NB4 (cell line): ENCODE measurements around the gene AUTS2.

Experiments
- DNase-seq: peaks from one replicate; pipeline ENCODE4 v3.0.0; 2010; ENCODE audit warnings: low read depth
- H3K4me3 ChIP-seq: one replicate; pipeline ENCODE4 v1.5.1; 2011; ENCODE audit warnings: mild to moderate bottlenecking, low read depth, low read length, moderate library complexity
- MYC ChIP-seq: IDR thresholded peaks from 2 replicates; pipeline ENCODE4 v1.6.1; 2011; ENCODE audit warnings: low read depth, low read length
- POLR2A ChIP-seq: IDR thresholded peaks from 2 replicates; pipeline ENCODE4 v1.6.1; 2011; ENCODE audit warnings: mild to moderate bottlenecking; ENCODE audit not compliant: insufficient read length; ENCODE audit errors: extremely low read depth
- TF ChIP-seq, protein P1 (sequence below): IDR thresholded peaks from one replicate; pipeline ENCODE4 v1.5.1; 2012; ENCODE audit warnings: low read depth, low read length
- TF ChIP-seq, protein P2 (sequence below): IDR thresholded peaks from 2 replicates; pipeline ENCODE4 v1.6.1; 2011; ENCODE audit warnings: low read depth, low read length

Gene AUTS2

DNA sequence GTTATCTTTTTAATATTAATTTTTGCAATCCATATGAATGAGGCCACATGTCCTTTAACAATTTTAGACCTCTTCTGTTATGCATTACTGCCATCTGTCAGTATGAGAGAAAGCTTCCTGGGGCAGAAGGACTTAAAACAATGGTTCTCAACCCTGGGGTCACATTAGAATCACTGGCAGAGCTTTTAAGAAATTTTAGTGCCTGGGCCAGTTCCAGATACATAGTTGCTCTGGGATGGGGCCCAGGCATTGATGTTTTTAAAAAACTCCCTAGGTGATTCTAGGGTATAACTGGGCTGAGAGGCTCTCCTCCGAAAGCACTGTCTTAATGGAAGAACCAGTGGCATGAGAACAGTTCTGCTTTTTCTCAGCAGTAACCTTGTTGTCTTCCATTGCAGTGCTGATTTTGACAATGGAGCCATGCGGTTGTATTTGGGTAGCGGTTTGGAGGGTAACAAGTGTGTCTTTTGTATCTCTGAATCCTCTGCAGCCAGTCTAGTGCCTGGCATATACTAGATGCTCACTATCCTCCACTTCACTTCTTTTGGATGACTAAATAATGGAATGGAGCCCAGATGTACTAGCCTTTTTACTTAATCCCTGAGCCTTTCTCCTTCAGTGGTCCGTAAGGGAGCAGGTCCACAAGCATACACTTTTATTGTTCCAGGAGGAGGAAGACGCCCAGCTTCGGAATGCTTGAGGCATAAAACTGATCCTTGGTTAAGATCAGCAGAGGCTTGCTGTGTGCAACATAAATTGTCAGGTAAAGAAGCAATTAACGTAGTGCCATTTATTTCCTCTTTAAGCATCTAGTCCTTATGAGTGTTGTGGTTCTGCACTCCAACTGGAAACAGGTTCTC lies 227.1 kb downstream of the AUTS2 start:
- TF ChIP-seq, protein P1, sequence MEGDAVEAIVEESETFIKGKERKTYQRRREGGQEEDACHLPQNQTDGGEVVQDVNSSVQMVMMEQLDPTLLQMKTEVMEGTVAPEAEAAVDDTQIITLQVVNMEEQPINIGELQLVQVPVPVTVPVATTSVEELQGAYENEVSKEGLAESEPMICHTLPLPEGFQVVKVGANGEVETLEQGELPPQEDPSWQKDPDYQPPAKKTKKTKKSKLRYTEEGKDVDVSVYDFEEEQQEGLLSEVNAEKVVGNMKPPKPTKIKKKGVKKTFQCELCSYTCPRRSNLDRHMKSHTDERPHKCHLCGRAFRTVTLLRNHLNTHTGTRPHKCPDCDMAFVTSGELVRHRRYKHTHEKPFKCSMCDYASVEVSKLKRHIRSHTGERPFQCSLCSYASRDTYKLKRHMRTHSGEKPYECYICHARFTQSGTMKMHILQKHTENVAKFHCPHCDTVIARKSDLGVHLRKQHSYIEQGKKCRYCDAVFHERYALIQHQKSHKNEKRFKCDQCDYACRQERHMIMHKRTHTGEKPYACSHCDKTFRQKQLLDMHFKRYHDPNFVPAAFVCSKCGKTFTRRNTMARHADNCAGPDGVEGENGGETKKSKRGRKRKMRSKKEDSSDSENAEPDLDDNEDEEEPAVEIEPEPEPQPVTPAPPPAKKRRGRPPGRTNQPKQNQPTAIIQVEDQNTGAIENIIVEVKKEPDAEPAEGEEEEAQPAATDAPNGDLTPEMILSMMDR, result no peak
- TF ChIP-seq POLR2A (no peak), MYC (no peak)
- TF ChIP-seq, protein P2, sequence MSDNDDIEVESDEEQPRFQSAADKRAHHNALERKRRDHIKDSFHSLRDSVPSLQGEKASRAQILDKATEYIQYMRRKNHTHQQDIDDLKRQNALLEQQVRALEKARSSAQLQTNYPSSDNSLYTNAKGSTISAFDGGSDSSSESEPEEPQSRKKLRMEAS, result no peak
- no peak overlapping the region for H3K4me3 ChIP-seq
- peak; percentile 19 for DNase-seq

DNA sequence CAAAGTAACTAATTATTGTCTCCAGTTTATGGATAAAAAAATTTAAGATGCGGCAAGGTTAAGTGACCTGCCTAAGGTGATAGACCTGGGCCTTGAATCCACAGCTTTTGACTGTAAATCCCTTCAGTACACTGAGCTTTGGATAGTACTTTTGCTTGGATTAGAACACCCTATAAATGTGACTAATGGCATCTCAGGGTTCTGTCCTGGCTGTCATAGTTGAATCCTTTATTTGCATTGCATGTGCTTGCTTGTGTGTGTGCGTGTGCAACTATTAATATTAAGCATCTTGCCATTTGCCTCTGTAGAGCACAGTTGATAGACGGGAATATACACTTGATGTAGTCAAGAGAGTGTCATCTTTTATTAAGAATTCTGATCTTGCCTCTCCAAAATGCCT lies 228.0 kb downstream of the AUTS2 start:
- TF ChIP-seq POLR2A (no peak), MYC (no peak)
- TF ChIP-seq, protein P2, result no peak
- TF ChIP-seq, protein P1, result no peak
- H3K4me3 ChIP-seq, result no peak overlapping the region
- no peak for DNase-seq

DNA sequence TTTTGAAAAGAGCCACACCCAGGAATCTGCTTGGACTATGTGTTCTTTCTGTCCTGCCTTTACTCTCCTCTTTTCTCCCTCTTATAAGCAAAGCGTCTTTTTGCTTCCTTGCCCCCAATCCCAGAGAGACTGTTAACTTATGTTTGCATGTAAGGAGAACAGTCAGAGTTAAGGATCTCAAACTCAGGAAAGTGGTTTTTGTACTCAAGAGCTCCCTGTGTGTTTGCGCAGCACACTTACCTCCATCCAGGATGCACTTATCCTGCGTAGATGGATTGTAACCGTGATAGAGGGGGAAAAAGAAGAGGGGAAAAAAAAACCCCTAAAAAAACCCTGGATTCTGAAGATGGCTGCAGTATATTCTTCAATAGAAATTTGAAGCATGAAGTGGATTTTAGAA lies 228.9 kb downstream of the AUTS2 start:
- DNase-seq, result no peak
- no peak overlapping the region for H3K4me3 ChIP-seq
- TF ChIP-seq POLR2A (no peak), MYC (no peak)
- TF ChIP-seq, protein P1, result no peak
- TF ChIP-seq, protein P2, result no peak

DNA sequence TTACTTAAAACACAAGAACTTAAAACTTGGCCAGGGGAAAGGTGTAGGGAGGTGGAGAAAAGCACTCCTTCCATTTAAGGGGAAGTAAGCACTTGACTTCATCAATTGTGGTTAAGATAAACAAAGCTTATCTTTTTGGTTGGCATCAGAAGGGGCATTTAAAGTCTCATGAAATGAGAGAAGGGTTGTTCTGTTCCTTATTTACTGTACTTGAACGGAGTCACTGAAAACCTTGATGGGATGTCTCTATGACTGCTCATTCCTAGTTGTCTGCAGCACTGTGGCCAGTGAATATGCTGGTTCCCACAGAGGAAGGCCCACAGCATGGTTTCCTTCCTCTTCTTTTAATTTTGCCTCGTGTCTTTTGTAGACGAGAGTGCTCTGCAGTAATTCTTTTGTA lies 229.3 kb downstream of the AUTS2 start:
- no peak overlapping the region for H3K4me3 ChIP-seq
- DNase-seq, result peak; percentile 51
- TF ChIP-seq, protein P1, result no peak
- TF ChIP-seq, protein P2, result 0 out of 2 replicates have a peak, but pooled peaks have one; percentile 47

DNA sequence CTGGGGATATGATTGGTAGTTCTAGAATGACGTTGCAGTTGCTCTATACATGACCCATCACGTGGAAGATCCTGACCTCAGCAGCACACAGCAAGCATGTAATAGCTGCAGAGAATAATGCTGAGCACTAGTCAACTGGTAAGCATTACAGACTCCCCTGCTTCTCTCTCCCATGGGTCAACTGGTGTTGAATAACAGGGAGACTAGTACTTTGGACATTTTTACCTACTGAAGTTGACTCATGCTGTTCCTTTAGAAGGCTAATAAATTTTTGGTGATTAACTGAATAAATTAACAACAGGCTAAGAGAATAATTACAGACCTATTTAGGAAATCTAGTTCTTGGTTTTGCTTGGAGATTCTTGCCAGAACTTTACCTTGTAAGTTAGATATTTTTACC lies 234.1 kb downstream of the AUTS2 start:
- TF ChIP-seq MYC, result no peak
- no peak for TF ChIP-seq POLR2A
- TF ChIP-seq, protein P1, result no peak
- TF ChIP-seq, protein P2, result no peak
- no peak for DNase-seq
- no peak overlapping the region for H3K4me3 ChIP-seq

DNA sequence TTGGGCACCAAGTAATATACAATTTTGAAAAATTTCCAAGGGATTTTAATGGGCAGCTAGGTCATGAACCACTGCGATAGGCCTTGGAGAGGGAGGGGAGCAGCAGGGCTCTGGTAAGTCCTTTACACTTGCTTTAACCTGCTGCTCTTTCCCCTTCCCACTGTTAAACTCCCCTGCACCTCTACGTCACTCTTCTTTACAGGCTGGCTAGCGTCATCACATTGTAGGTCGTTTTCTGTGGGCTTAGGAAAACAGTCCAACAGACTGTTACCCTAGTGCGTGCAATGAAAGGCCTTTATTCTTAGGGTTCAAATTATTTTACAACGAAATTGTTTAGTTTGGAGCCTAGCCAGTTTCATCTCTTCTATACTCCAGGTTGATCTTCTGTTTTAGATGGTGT lies 235.7 kb downstream of the AUTS2 start:
- TF ChIP-seq, protein P1, result no peak
- no peak for TF ChIP-seq MYC
- TF ChIP-seq POLR2A, result no peak
- TF ChIP-seq, protein P2, result no peak
- DNase-seq, result no peak

More for the DNA sequence above, 235.7 kb downstream of the AUTS2 start:
- H3K4me3 ChIP-seq, result no peak overlapping the region
